GM19099 (cell line): Measurements from ENCODE around the gene SMC1B.

Experiments
- POLR2A ChIP-seq: IDR thresholded peaks from 3 replicates; pipeline ENCODE4 v1.6.1; 2011; ENCODE audit warnings: low read depth; ENCODE audit not compliant: insufficient read length; ENCODE audit errors: extremely low read depth

SMC1B gene

GRCh38 chr22:45413368-45414211 is at the start of gene SMC1B, which contains the start of gene RIBC2:
Gene SMC1B (minus strand): TSS chr22:45413599. CDS start chr22:45413567, 32 bp downstream.
Gene RIBC2 (plus strand): TSS chr22:45413693. CDS start chr22:45413887, 194 bp downstream.
- peak; percentile 20 for TF ChIP-seq POLR2A

DNA sequence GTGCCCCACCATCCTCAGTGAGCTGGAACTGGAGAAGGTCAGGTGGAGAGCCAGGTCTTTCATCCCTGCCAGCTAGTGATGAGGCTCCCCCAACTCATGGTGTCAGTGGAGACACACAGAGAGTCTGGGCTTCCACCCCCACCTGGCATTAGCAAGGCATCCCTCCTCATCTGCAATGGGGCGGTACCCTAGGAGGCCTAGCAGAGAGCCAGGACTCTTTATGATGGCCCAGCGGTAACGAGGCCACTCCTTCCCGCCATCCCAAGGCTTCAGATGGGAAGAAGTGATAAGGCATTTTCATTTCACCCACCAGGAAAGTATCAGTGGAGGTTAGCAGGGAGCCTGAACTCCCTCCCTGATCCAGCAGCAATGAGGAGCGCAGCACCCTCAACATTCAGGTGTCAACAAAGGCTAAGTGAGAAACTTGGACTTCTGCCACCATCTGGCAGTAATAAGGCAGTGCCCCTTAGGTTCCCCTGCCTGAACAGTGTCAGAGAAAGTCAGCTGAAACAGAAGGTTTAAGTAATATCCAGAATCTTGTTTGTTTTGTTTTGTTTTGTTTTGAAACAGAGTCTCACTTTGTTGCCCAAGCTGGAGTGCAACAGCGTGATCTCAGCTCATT is 48.7 kb upstream of the SMC1B start:
- no peak for TF ChIP-seq POLR2A

- no peak for TF ChIP-seq POLR2A
These were observed 47.1 kb upstream of the SMC1B start for GRCh38 chr22:45460288-45461109.

GRCh38 chr22:45459235-45459634 is 45.8 kb upstream of the SMC1B start:
- no peak for TF ChIP-seq POLR2A

- TF ChIP-seq POLR2A: no peak
These were observed 45.1 kb upstream of the SMC1B start for GRCh38 chr22:45458532-45458931.

GRCh38 chr22:45456811-45457210 is 43.4 kb upstream of the SMC1B start:
- TF ChIP-seq POLR2A: no peak

- TF ChIP-seq POLR2A: no peak
These were observed 42.2 kb upstream of the SMC1B start for GRCh38 chr22:45455621-45456020.

DNA sequence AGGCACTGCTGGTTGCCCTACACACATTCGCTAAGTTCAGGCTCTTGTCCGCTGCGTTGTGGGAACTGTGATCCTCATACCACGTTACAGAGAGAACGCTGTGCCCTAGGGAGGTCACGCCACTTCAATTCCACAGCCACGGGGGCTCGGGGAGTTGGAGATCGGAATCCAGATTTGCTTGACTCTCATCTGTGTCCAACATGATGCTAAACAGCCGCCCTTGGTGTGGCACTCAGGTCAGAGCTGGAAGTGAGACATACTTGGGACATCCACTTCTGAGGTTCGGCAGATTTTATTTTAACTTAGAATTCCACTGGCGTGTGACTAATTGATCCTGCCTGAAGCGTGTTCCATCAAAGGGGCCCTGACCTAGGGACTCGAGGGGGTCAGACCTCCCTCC is 41.8 kb upstream of the SMC1B start:
- TF ChIP-seq POLR2A: no peak

- no peak for TF ChIP-seq POLR2A
These were observed 40.9 kb upstream of the SMC1B start for GRCh38 chr22:45454275-45454674.

- TF ChIP-seq POLR2A: no peak
These were observed 40.4 kb upstream of the SMC1B start for GRCh38 chr22:45453764-45454163.

DNA sequence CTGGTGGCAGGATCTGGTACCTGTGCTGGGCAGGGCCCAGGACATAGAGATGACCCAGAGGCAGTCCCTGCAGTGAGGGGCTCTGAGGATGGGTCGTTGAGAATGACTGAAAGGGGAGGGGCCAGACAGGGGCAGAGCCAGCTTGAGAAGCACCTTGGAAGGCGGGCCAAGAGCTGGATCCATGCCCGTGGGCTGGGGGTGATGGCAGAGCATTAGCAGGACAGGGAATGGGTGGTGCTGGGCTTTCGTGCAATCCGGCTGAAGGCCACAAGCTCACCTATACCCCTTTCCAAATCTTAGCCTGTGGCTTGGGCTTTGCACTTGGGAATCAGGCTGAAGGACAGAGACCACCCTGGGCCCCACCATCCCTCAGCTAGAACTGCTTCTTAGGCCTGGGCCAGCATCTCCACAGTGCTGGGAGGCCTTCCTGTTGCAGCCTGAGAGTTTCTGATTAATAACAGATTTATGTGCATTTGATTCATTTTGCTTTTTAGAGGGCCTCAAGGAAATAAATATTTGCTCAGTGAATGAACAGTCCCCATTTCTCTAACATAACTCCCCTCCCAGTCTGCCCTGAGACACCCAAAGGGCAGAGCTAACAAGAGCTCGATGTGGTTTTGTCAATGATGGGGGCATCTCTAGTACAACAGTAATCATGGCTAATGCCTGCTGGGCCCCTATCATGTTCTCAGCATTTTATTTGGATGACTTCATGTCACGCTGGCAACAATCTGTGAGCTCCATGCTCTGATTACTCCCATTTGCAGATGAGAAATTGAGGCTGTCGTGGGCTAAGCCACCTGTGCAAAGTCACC is 39.4 kb upstream of the SMC1B start:
- TF ChIP-seq POLR2A: no peak

DNA sequence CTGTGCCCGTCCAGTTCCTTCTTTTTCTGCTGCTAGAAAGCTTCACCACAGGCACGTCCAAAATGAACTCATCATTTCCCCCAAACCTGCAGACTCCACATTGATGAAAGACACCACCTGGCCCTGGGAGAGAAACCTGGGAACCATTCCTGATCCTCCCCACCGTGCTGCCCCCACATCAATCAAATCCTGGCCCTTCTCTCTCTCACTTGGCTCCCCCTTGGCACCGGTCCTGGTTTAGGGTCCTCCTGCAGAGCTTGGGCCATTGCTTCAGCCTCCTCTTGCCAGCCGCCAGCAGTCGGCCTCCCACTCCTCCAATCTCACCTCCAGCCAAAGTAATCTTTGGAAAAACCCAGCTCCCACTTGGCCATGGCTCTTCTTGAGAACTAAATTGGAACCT is 38.6 kb upstream of the SMC1B start:
- TF ChIP-seq POLR2A: no peak

DNA sequence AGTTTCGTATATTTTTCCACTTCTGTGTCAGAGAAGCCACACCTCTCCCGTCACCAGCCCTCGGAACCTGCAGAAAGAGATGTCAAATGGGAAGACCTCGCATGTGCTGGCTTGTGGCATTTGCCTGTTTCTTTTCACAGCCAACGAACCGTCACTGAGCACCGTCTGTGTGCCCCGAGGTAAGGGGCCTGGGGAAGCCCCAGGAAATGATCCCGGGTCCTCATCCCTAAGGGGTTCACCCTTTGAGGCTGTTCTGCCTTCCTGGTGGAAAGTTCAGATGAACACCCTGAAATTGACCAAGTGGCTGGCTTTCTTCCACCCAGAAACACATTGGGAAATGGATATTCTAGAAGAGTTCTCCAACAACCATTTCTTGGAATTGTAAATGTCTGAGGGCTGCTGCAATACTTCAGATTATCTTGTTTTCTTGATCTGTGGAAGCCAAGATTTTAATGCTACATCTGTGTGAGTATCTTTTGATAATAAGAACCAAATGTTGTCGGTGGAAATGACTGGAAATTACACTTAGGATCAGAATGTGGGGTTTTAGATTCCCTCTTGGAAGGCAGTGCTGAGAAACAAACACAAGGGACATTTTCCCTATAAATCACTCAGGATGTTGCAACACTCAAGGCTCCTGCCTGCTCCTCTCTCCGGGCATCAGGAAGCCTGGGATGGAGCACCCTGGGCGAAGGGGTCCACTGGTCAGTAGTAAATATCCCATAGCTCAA is 37.7 kb upstream of the SMC1B start:
- TF ChIP-seq POLR2A: no peak
